ENCODE measurements around the gene TRPM2. TPM values are rescaled to one million over a fixed set of nuclear protein-coding genes. Genes with fewer than 3 reads are reported as not detected.
"Not testable (repeated sequence)": the region's sequence is repeated elsewhere in the genome, so short reads cannot be mapped to it uniquely, and the experiment has no call there.

TRPM2 gene
- total RNA-seq, 4 donors from 2014 or later: 1.1 to 27.2 (median 3.3) TPM

- Histone ChIP-seq H3K36me3 (no peaks in the 10 kb centered on the region), H3K27me3 (no peaks in the 10 kb centered on the region), H3K4me1 (no peaks in the 10 kb centered on the region), H3K27ac (no peak overlapping the region), H3K4me3 (no peak overlapping the region), H3K9me3 (no peaks in the 10 kb centered on the region)
- no peak for TF ChIP-seq CTCF (IDR thresholded peaks at IDR 0.05)
- TF ChIP-seq POLR2A (IDR thresholded peaks at IDR 0.05): no peak
- no peak for DNase-seq
These were observed 125.4 kb downstream of the TRPM2 start for GRCh38 chr21:44478801-44479167.

- H3K4me3 ChIP-seq, H3K27me3 ChIP-seq, H3K4me1 ChIP-seq, H3K9me3 ChIP-seq, H3K27ac ChIP-seq, H3K36me3 ChIP-seq: not testable (repeated sequence)
- DNase-seq: peak in 2 of 3 donors; percentile 36 to 76
- peak; percentile 18 to 72 (median 62) for TF ChIP-seq CTCF (IDR thresholded peaks at IDR 0.05)
These were observed 126.3 kb downstream of the TRPM2 start for GRCh38 chr21:44479556-44480199.

GRCh38 chr21:44480200-44481053 lies 127.0 kb downstream of the TRPM2 start:
- H3K27ac ChIP-seq: no peak overlapping the region
- no peaks in the 10 kb centered on the region for H3K4me1 ChIP-seq
- DNase-seq: no peak
- H3K27me3 ChIP-seq: no peaks in the 10 kb centered on the region
- no peak overlapping the region for H3K4me3 ChIP-seq
- no peaks in the 10 kb centered on the region for H3K9me3 ChIP-seq
- no peaks in the 10 kb centered on the region for H3K36me3 ChIP-seq
- TF ChIP-seq CTCF (IDR thresholded peaks at IDR 0.05) (no peak), POLR2A (IDR thresholded peaks at IDR 0.05) (no peak)

GRCh38 chr21:44482581-44483287 lies 129.3 kb downstream of the TRPM2 start:
- H3K27ac ChIP-seq: no peak overlapping the region
- no peak for TF ChIP-seq POLR2A (IDR thresholded peaks at IDR 0.05)
- no peak for TF ChIP-seq CTCF (IDR thresholded peaks at IDR 0.05)
- H3K4me1 ChIP-seq: no peaks in the 10 kb centered on the region
- H3K9me3 ChIP-seq: no peaks in the 10 kb centered on the region
- H3K36me3 ChIP-seq: no peaks in the 10 kb centered on the region
- no peak for DNase-seq
- no peak overlapping the region for H3K4me3 ChIP-seq
- no peaks in the 10 kb centered on the region for H3K27me3 ChIP-seq

DNA sequence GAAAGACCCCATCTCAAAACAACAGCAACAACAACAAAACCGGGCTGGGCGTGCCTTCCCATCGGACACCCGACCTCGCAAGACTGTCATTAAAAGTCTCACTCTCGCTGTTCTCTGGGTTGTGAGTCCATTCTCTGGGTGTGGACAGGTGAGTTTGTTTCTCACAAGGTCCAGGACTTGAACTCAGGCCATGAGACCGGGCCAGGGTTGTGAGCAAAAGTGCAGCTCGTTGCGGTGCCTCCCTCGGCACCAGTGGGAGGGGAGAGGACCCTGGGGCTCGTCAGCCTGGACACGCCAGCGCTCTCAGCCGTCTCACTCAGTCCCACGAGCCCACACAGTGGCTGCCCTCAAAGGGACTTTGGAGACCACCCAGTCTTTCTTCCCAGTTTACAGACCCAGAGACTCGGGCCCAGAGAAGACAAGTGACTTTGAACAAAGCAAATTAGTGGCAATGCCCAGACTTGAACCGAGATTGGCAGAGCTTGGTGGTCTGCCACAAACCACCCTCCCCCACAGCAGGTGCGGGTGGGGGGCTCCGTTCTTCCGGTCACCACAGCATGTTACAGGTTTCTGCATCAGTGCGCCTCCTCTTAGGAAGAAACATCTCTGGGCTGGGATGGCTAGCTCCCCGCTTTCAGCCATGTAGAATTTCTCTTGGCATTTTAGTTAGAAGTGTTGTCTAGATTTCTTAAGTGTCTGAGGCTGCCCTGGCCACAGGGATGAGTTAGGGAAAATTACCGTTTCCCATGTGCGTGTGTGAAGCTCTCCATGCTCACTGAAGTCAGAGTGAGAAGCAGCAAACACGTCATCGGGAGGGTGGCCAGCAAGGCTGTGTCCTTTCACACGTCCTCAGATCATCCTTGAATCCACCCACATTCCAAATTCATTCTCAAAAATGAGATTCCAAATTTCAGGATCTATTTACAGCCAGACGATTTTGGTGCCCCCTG lies 130.1 kb downstream of the TRPM2 start:
- Histone ChIP-seq H3K4me1 (no peaks in the 10 kb centered on the region), H3K27ac (no peak overlapping the region), H3K27me3 (no peaks in the 10 kb centered on the region), H3K9me3 (no peaks in the 10 kb centered on the region), H3K36me3 (no peaks in the 10 kb centered on the region), H3K4me3 (no peak overlapping the region)
- DNase-seq: no peak
- TF ChIP-seq POLR2A (IDR thresholded peaks at IDR 0.05): no peak
- no peak for TF ChIP-seq CTCF (IDR thresholded peaks at IDR 0.05)

Data from Peyer's patch (tissue), 4 donors.